Measurements from ENCODE around the gene CYREN.

DNA sequence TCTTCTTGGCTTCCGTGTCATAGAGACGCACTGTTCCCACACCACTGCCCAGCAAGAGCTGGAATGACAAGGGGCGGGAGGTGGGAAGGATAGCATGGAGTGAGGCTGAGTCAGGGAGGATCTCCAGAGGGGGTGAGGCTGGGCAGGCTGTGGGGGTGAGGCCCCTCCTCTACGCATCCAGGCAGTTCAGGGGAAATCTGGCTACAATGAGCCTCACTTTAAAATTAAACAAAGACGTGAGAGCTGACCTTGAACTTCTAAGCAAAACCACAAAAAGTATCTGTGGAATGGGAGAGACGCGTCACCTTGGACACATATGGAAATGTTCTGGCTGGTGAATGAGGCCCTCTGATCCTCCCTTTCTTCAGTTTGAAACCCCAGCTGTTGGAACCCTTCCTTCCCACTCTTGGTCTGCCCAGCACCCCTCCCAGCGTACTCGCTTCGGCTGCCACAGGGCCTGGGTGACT, 23.1 kb upstream of the CYREN start:
- TF ChIP-seq POLR2A (IDR thresholded peaks at IDR 0.05) (no peak), CTCF (IDR thresholded peaks at IDR 0.05) (no peak)
